Activated T-cell treated with anti-CD3 and anti-CD28 coated beads, Interleukin-2, amount 50 U/mL, for 24 hours (primary cell): ENCODE results near the gene ENKUR.

Experiments used
- DNase-seq: peaks from one replicate; pipeline ENCODE4 v3.0.0-alpha.2; 2020
- H3K27ac Mint-ChIP-seq: 2 replicates; pipeline ENCODE4 v1.8.0; 2020; ENCODE audit warnings: mild to moderate bottlenecking, mixed read lengths
- H3K27me3 Mint-ChIP-seq: 2 replicates; pipeline ENCODE4 v1.8.0; 2020; ENCODE audit warnings: mixed read lengths
- H3K36me3 Mint-ChIP-seq: 2 replicates; pipeline ENCODE4 v1.8.0; 2020; ENCODE audit warnings: low read depth, mixed read lengths
- H3K4me1 Mint-ChIP-seq: 2 replicates; pipeline ENCODE4 v1.8.0; 2020; ENCODE audit warnings: low read depth, mixed read lengths
- H3K4me3 Mint-ChIP-seq: 2 replicates; pipeline ENCODE4 v1.8.0; 2020; ENCODE audit warnings: mild to moderate bottlenecking, moderate library complexity, mixed read lengths
- H3K9me3 Mint-ChIP-seq: 2 replicates; pipeline ENCODE4 v1.8.0; 2020; ENCODE audit warnings: mixed read lengths

ENKUR gene

GRCh38 chr10:24952707-24953645 is 63.0 kb downstream of the ENKUR start:
- Mint-ChIP-seq H3K4me1 (peaks cover 22% of the 10 kb centered on the region), H3K36me3 (no peaks in the 10 kb centered on the region), H3K4me3 (peak overlapping the region; percentile 69), H3K27ac (peak overlapping the region; percentile 50), H3K9me3 (no peaks in the 10 kb centered on the region), H3K27me3 (no peaks in the 10 kb centered on the region)
- DNase-seq = peak; percentile 71

GRCh38 chr10:24952143-24952706 is 63.7 kb downstream of the ENKUR start, which contains the start of gene PRTFDC1:
Gene PRTFDC1, minus strand, starts transcription at chr10:24952606. Its CDS starts 31 bp downstream, at chr10:24952575.
- peak within 1 kb of the TSS; percentile 50 for H3K27ac Mint-ChIP-seq
- peaks cover 29% of the 10 kb centered on the region for H3K4me1 Mint-ChIP-seq
- peak within 1 kb of the TSS; percentile 69 for H3K4me3 Mint-ChIP-seq
- H3K36me3 Mint-ChIP-seq = no peaks in the 10 kb centered on the region
- H3K9me3 Mint-ChIP-seq = no peaks in the 10 kb centered on the region
- peak; percentile 64 for DNase-seq
- no peaks in the 10 kb centered on the region for H3K27me3 Mint-ChIP-seq

- peak overlapping the region; percentile 10 for H3K27ac Mint-ChIP-seq
- no peak for DNase-seq
- no peaks in the 10 kb centered on the region for H3K9me3 Mint-ChIP-seq
- peak overlapping the region; percentile 56 for H3K4me3 Mint-ChIP-seq
- H3K4me1 Mint-ChIP-seq = peaks cover 31% of the 10 kb centered on the region
- no peaks in the 10 kb centered on the region for H3K27me3 Mint-ChIP-seq
- no peaks in the 10 kb centered on the region for H3K36me3 Mint-ChIP-seq
Measured at GRCh38 chr10:24951201-24952142, 64.5 kb downstream of the ENKUR start.

GRCh38 chr10:24950439-24950838 is 65.5 kb downstream of the ENKUR start:
- Mint-ChIP-seq H3K27me3 (no peaks in the 10 kb centered on the region), H3K36me3 (no peaks in the 10 kb centered on the region), H3K27ac (no peak overlapping the region), H3K4me3 (no peak overlapping the region), H3K4me1 (peaks cover 31% of the 10 kb centered on the region), H3K9me3 (no peaks in the 10 kb centered on the region)
- no peak for DNase-seq

- H3K9me3 Mint-ChIP-seq = no peaks in the 10 kb centered on the region
- no peaks in the 10 kb centered on the region for H3K27me3 Mint-ChIP-seq
- no peak overlapping the region for H3K27ac Mint-ChIP-seq
- H3K4me3 Mint-ChIP-seq = no peak overlapping the region
- H3K36me3 Mint-ChIP-seq = no peaks in the 10 kb centered on the region
- DNase-seq = no peak
- peaks cover 31% of the 10 kb centered on the region for H3K4me1 Mint-ChIP-seq
Measured at GRCh38 chr10:24949616-24950015, 66.3 kb downstream of the ENKUR start.

- Mint-ChIP-seq H3K27me3 (no peaks in the 10 kb centered on the region), H3K36me3 (no peaks in the 10 kb centered on the region), H3K4me1 (peaks cover 24% of the 10 kb centered on the region), H3K27ac (no peak overlapping the region), H3K9me3 (no peaks in the 10 kb centered on the region), H3K4me3 (no peak overlapping the region)
- no peak for DNase-seq
Measured at GRCh38 chr10:24947304-24948097, 68.5 kb downstream of the ENKUR start.

- Mint-ChIP-seq H3K27me3 (no peaks in the 10 kb centered on the region), H3K36me3 (no peaks in the 10 kb centered on the region), H3K4me3 (no peak overlapping the region), H3K4me1 (peaks cover 13% of the 10 kb centered on the region), H3K9me3 (no peaks in the 10 kb centered on the region), H3K27ac (no peak overlapping the region)
- no peak for DNase-seq
Measured at GRCh38 chr10:24944512-24945255, 71.3 kb downstream of the ENKUR start.

- DNase-seq = no peak
- Mint-ChIP-seq H3K4me3 (no peak overlapping the region), H3K27ac (no peak overlapping the region), H3K27me3 (no peaks in the 10 kb centered on the region), H3K9me3 (no peaks in the 10 kb centered on the region), H3K36me3 (no peaks in the 10 kb centered on the region), H3K4me1 (peaks cover 6% of the 10 kb centered on the region)
Measured at GRCh38 chr10:24938525-24938924, 77.4 kb downstream of the ENKUR start.

GRCh38 chr10:24938076-24938475 is 77.9 kb downstream of the ENKUR start:
- H3K4me3 Mint-ChIP-seq = no peak overlapping the region
- DNase-seq = no peak
- no peaks in the 10 kb centered on the region for H3K27me3 Mint-ChIP-seq
- H3K36me3 Mint-ChIP-seq = no peaks in the 10 kb centered on the region
- peaks cover 6% of the 10 kb centered on the region for H3K4me1 Mint-ChIP-seq
- H3K27ac Mint-ChIP-seq = no peak overlapping the region
- H3K9me3 Mint-ChIP-seq = no peaks in the 10 kb centered on the region

GRCh38 chr10:24935504-24936292 is 80.3 kb downstream of the ENKUR start:
- Mint-ChIP-seq H3K36me3 (no peaks in the 10 kb centered on the region), H3K9me3 (no peaks in the 10 kb centered on the region), H3K27ac (no peak overlapping the region), H3K4me1 (peaks cover 6% of the 10 kb centered on the region), H3K27me3 (no peaks in the 10 kb centered on the region), H3K4me3 (no peak overlapping the region)
- DNase-seq = no peak
